ENCODE measurements around the gene XBP1.
"Not testable (repeated sequence)": the region's sequence is repeated elsewhere in the genome, so short reads cannot be mapped to it uniquely, and the experiment has no call there.

Gene XBP1

GRCh38 chr22:28800308-28801041, at the start of gene XBP1:
Gene XBP1, minus strand, starts transcription at chr22:28800569.
- peak; percentile 74 to 80 for DNase-seq (ENCODE audit: low read depth in 2 of 2, low spot score in 1 of 2)

GRCh38 chr22:28846994-28847393, 46.6 kb upstream of the XBP1 start:
- DNase-seq (ENCODE audit: low read depth in 2 of 2, low spot score in 1 of 2) = no peak

- not testable (repeated sequence) for DNase-seq (ENCODE audit: low read depth in 2 of 2, low spot score in 1 of 2)
Observed at GRCh38 chr22:28844277-28844676, 43.9 kb upstream of the XBP1 start.

GRCh38 chr22:28843633-28844032, 43.3 kb upstream of the XBP1 start:
- DNase-seq (ENCODE audit: low read depth in 2 of 2, low spot score in 1 of 2) = no peak

GRCh38 chr22:28841111-28841510, 40.7 kb upstream of the XBP1 start:
- no peak for DNase-seq (ENCODE audit: low read depth in 2 of 2, low spot score in 1 of 2)

- no peak for DNase-seq (ENCODE audit: low read depth in 2 of 2, low spot score in 1 of 2)
Observed at GRCh38 chr22:28838971-28839370, 38.6 kb upstream of the XBP1 start.

- no peak for DNase-seq (ENCODE audit: low read depth in 2 of 2, low spot score in 1 of 2)
Observed at GRCh38 chr22:28837640-28838039, 37.3 kb upstream of the XBP1 start.

GRCh38 chr22:28835630-28836189, 35.3 kb upstream of the XBP1 start:
- DNase-seq (ENCODE audit: low read depth in 2 of 2, low spot score in 1 of 2) = no peak

- no peak for DNase-seq (ENCODE audit: low read depth in 2 of 2, low spot score in 1 of 2)
Observed at GRCh38 chr22:28833276-28833923, 33.0 kb upstream of the XBP1 start.

- no peak for DNase-seq (ENCODE audit: low read depth in 2 of 2, low spot score in 1 of 2)
Observed at GRCh38 chr22:28832731-28833130, 32.4 kb upstream of the XBP1 start.

GRCh38 chr22:28831140-28832072, 31.0 kb upstream of the XBP1 start:
- DNase-seq (ENCODE audit: low read depth in 2 of 2, low spot score in 1 of 2) = no peak

GRCh38 chr22:28830441-28830840, 30.1 kb upstream of the XBP1 start:
- DNase-seq (ENCODE audit: low read depth in 2 of 2, low spot score in 1 of 2) = no peak

- DNase-seq (ENCODE audit: low read depth in 2 of 2, low spot score in 1 of 2) = peak; percentile 43 to 49
Observed at GRCh38 chr22:28829358-28830181, 29.2 kb upstream of the XBP1 start.

- DNase-seq (ENCODE audit: low read depth in 2 of 2, low spot score in 1 of 2) = no peak
Observed at GRCh38 chr22:28826921-28827320, 26.6 kb upstream of the XBP1 start.

GRCh38 chr22:28826430-28826829, 26.1 kb upstream of the XBP1 start:
- not testable (repeated sequence) for DNase-seq (ENCODE audit: low read depth in 2 of 2, low spot score in 1 of 2)

- not testable (repeated sequence) for DNase-seq (ENCODE audit: low read depth in 2 of 2, low spot score in 1 of 2)
Observed at GRCh38 chr22:28824455-28824854, 24.1 kb upstream of the XBP1 start.

GRCh38 chr22:28822930-28823551, 22.7 kb upstream of the XBP1 start:
- no peak for DNase-seq (ENCODE audit: low read depth in 2 of 2, low spot score in 1 of 2)

- DNase-seq (ENCODE audit: low read depth in 2 of 2, low spot score in 1 of 2) = no peak
Observed at GRCh38 chr22:28821452-28821851, 21.1 kb upstream of the XBP1 start.

GRCh38 chr22:28820885-28821284, 20.5 kb upstream of the XBP1 start:
- DNase-seq (ENCODE audit: low read depth in 2 of 2, low spot score in 1 of 2) = no peak
